H1 (cell line): ENCODE results near the gene ADARB2. TPM values are rescaled to one million over a fixed set of nuclear protein-coding genes. Genes with fewer than 3 reads are reported as not detected.
A peak's percentile ranks its signal among the peaks of the same experiment; 100 is the strongest.

Experiments
- CTCF ChIA-PET: fragments of 300-600 bp; sonication (Branson Sonifier 250); formaldehyde crosslinking; loops from one replicate; lab custom pipeline; 2021; ENCODE audit not compliant: partially characterized antibody; lab: Charles Lee
- POLR2A ChIA-PET: fragments of 300-600 bp; sonication (Branson Sonifier 250); formaldehyde crosslinking; loops from one replicate; lab custom pipeline; 2021; ENCODE audit warnings: inconsistent platforms; ENCODE audit not compliant: partially characterized antibody; lab: Charles Lee
- DNase-seq, 2 experiments: peaks; one replicate each; pipeline versions ENCODE4 v3.0.0 to v3.0.0-alpha.2; 2010 to 2022; ENCODE audit warnings: low spot score in 2 of 2, low read depth in 1 of 2, mixed read lengths in 1 of 2
- FAIRE-seq: peaks from 2 replicates; lab custom pipeline; 2011; peaks lifted over from hg19 to GRCh38; lab: Jason Lieb, UNC
- H2AFZ ChIP-seq: 2 replicates; pipeline ENCODE4 v1.8.1; 2012; ENCODE audit warnings: low read length, inconsistent platforms
- H2AK5ac ChIP-seq: 2 replicates; pipeline ENCODE4 v1.6.1; 2013; ENCODE audit warnings: low read depth, low read length
- H2BK120ac ChIP-seq: replicated peaks from 2 replicates; pipeline ENCODE3; 2013; ENCODE audit warnings: low read depth, low read length, inconsistent platforms
- H2BK12ac ChIP-seq: 2 replicates; pipeline ENCODE4 v1.6.1; 2013; ENCODE audit warnings: low read depth, low read length
- H2BK15ac ChIP-seq: 2 replicates; pipeline ENCODE4 v1.6.1; 2013; ENCODE audit warnings: low read length
- H2BK20ac ChIP-seq: 2 replicates; pipeline ENCODE4 v1.6.1; 2013; ENCODE audit warnings: low read length
- H2BK5ac ChIP-seq: 2 replicates; pipeline ENCODE4 v1.6.1; 2013; ENCODE audit warnings: low read depth, low read length
- H3K14ac ChIP-seq: 2 replicates; pipeline ENCODE4 v1.6.1; 2013; ENCODE audit warnings: inconsistent platforms; ENCODE audit not compliant: insufficient read length
- H3K18ac ChIP-seq: 2 replicates; pipeline ENCODE4 v1.6.1; 2013; ENCODE audit warnings: low read length; ENCODE audit errors: extremely low read depth
- H3K23ac ChIP-seq: 2 replicates; pipeline ENCODE4 v1.6.1; 2013; ENCODE audit warnings: inconsistent platforms; ENCODE audit not compliant: insufficient read length
- H3K23me2 ChIP-seq: 2 replicates; pipeline ENCODE4 v1.6.1; 2013; ENCODE audit warnings: low read depth, low read length
- H3K27ac ChIP-seq: 2 replicates; pipeline ENCODE4 v1.6.1; 2011; ENCODE audit warnings: low read depth, low read length, inconsistent platforms
- H3K27me3 ChIP-seq, 4 experiments: replicated peaks in 1 of 4; 1 replicate in 1 of 4; 2 replicates in 3 of 4; pipeline versions ENCODE4 v1.6.1 to v1.8.1; 2011 to 2013; ENCODE audit warnings: low read length in 3 of 4, mild to moderate bottlenecking in 3 of 4, inconsistent platforms in 2 of 4, mixed read lengths in 2 of 4, moderate library complexity in 1 of 4; ENCODE audit not compliant: control insufficient read depth in 3 of 4, insufficient read depth in 3 of 4; ENCODE audit errors: extremely low read depth in 1 of 4
- H3K36me3 ChIP-seq, 4 experiments: 2 replicates each; pipeline versions ENCODE4 v1.6.1 to v1.8.1; 2011 to 2013; ENCODE audit warnings: mild to moderate bottlenecking in 4 of 4, low read length in 3 of 4, moderate library complexity in 2 of 4, control low read depth in 1 of 4, inconsistent platforms in 1 of 4; ENCODE audit not compliant: insufficient read depth in 4 of 4, control insufficient read depth in 2 of 4
- H3K4ac ChIP-seq: replicated peaks from 2 replicates; pipeline ENCODE3; 2013; ENCODE audit warnings: low read length, low read depth, mixed read lengths, inconsistent platforms; ENCODE audit not compliant: insufficient read length
- H3K4me1 ChIP-seq, 4 experiments: replicated peaks in 1 of 4; 1 replicate in 1 of 4; 2 replicates in 3 of 4; pipeline versions ENCODE4 v1.6.1 to v1.8.1; 2011 to 2013; ENCODE audit warnings: low read length in 3 of 4, inconsistent platforms in 2 of 4, mixed read lengths in 1 of 4; ENCODE audit not compliant: insufficient read depth in 4 of 4, control insufficient read depth in 3 of 4
- H3K4me2 ChIP-seq, 2 experiments: 2 replicates each; pipeline versions ENCODE4 v1.6.1 to v1.8.1; 2011 to 2013; ENCODE audit warnings: low read depth in 2 of 2, low read length in 2 of 2, control low read depth in 1 of 2, inconsistent platforms in 1 of 2, mild to moderate bottlenecking in 1 of 2; ENCODE audit not compliant: insufficient read depth in 1 of 2
- H3K4me3 ChIP-seq, 4 experiments: fragments of 200-600, 300-600 bp in 1 of 4; sonication (generic), shearing (Covaris generic), sonication (Bioruptor Twin) in 1 of 4; 2 replicates each; pipeline versions ENCODE4 v1.5.1 to v1.8.1; 2011 to 2016; ENCODE audit warnings: low read length in 4 of 4, low read depth in 3 of 4, control low read depth in 2 of 4, inconsistent platforms in 2 of 4, mild to moderate bottlenecking in 2 of 4, mixed read lengths in 1 of 4, moderate library complexity in 1 of 4; ENCODE audit not compliant: insufficient read depth in 2 of 4; ENCODE audit errors: extremely low read depth in 1 of 4
- H3K56ac ChIP-seq: replicated peaks from 2 replicates; pipeline ENCODE3; 2013; ENCODE audit warnings: low read depth, mild to moderate bottlenecking, mixed read lengths, low read length, inconsistent platforms; ENCODE audit not compliant: insufficient read length
- H3K79me1 ChIP-seq: 2 replicates; pipeline ENCODE4 v1.6.1; 2013; ENCODE audit warnings: low read depth, low read length, control low read depth
- H3K79me2 ChIP-seq, 2 experiments: 2 replicates each; pipeline versions ENCODE4 v1.6.1 to v1.8.1; 2012 to 2013; ENCODE audit warnings: low read length in 2 of 2, mild to moderate bottlenecking in 2 of 2, inconsistent platforms in 1 of 2; ENCODE audit not compliant: insufficient read depth in 2 of 2, control insufficient read depth in 1 of 2
- H3K9ac ChIP-seq, 4 experiments: replicated peaks in 1 of 4; 1 replicate in 1 of 4; 2 replicates in 3 of 4; pipeline versions ENCODE4 v1.6.1 to v1.8.1; 2011 to 2013; ENCODE audit warnings: low read depth in 3 of 4, low read length in 3 of 4, control low read depth in 2 of 4, mild to moderate bottlenecking in 2 of 4, moderate library complexity in 2 of 4, inconsistent platforms in 1 of 4; ENCODE audit errors: extremely low read depth in 1 of 4
- H3K9me3 ChIP-seq, 2 experiments: 2 replicates each; pipeline versions ENCODE4 v1.6.1 to v1.8.1; 2012 to 2013; ENCODE audit warnings: mild to moderate bottlenecking in 2 of 2, moderate library complexity in 2 of 2, control low read depth in 1 of 2, inconsistent platforms in 1 of 2, low read depth in 1 of 2, low read length in 1 of 2, mixed read lengths in 1 of 2; ENCODE audit not compliant: insufficient read depth in 2 of 2
- H4K20me1 ChIP-seq, 2 experiments: replicated peaks in 1 of 2; 2 replicates each; pipeline versions ENCODE3 to v1.8.1; 2011 to 2013; ENCODE audit warnings: inconsistent platforms in 2 of 2, low read length in 2 of 2, mild to moderate bottlenecking in 1 of 2; ENCODE audit not compliant: insufficient read depth in 2 of 2, control insufficient read depth in 1 of 2
- H4K5ac ChIP-seq: 2 replicates; pipeline ENCODE4 v1.6.1; 2013; ENCODE audit warnings: low read length, low read depth, mixed read lengths, inconsistent platforms; ENCODE audit not compliant: insufficient read length
- H4K8ac ChIP-seq: 2 replicates; pipeline ENCODE4 v1.8.0; 2013; ENCODE audit warnings: mild to moderate bottlenecking, moderate library complexity, low read length, inconsistent platforms; ENCODE audit not compliant: insufficient read depth; ENCODE audit errors: extremely low read depth
- H4K91ac ChIP-seq: replicated peaks from 2 replicates; pipeline ENCODE3; 2013; ENCODE audit warnings: low read length, mixed read lengths, inconsistent platforms; ENCODE audit not compliant: insufficient read length
- KDM1A ChIP-seq: fragments of 200-600, 300-600 bp; sonication (generic); IDR thresholded peaks from 2 replicates; pipeline ENCODE4 v1.7.1; 2016; ENCODE audit warnings: mild to moderate bottlenecking, low read length, borderline replicate concordance
- USF2 ChIP-seq: IDR thresholded peaks from 2 replicates; pipeline ENCODE4 v1.6.1; 2011; ENCODE audit warnings: low read length, improper control_type of control experiment
- WGBS, 2 experiments: shearing (Covaris generic) in 1 of 2; methylation state at CpG; one replicate each; pipeline versions ENCODE4 v1.1.6 to v1.1.7; 2013 to 2015; ENCODE audit warnings: low lambda C conversion rate in 2 of 2, mixed read lengths in 2 of 2, inconsistent platforms in 1 of 2, low coverage in 1 of 2, missing lambda C conversion rate in 1 of 2; ENCODE audit not compliant: insufficient replicate concordance in 2 of 2, insufficient coverage in 1 of 2, insufficient read length in 1 of 2; ENCODE audit errors: extremely low coverage in 1 of 2, missing lambda C conversion rate in 1 of 2; 5-methylcytosine and 5-hydroxymethylcytosine counted together
- polyA plus RNA-seq, 7 experiments: library from polyadenylated mRNA; depleted of rRNA in 3 of 7; stranded (reverse) in 5 of 7; unstranded in 2 of 7; fragments of >200 nt in 5 of 7; fragments of 200-250 nt in 2 of 7; gene quantifications; 1 replicate in 5 of 7; 2 replicates in 1 of 7; 4 replicates in 1 of 7; pipeline versions ENCODE4 v1.2.1 to v1.2.3, GENCODE V29; 2011 to 2013; ENCODE audit warnings: missing spikeins in 2 of 7, mixed read lengths in 2 of 7
- total RNA-seq: library from RNA; stranded (reverse); fragmentation: NEBNext Ultra II Directional; extraction: Animal tissue kit (Norgen Biotek cat#: 25700); gene quantifications from 2 replicates; pipeline ENCODE4 v1.2.1, GENCODE V29; 2021

Gene ADARB2
- total and polyA plus RNA-seq, 2 of the 8 experiments (the other 6 are each of a cell fraction or from before 2014, with no cell fraction given) = 2.2 to 2.8 TPM

GRCh38 chr10:1597370-1598146 lies 139.8 kb downstream of the ADARB2 start:
- H3K14ac ChIP-seq = no peak overlapping the region
- H4K5ac ChIP-seq = no peak overlapping the region
- H2BK20ac ChIP-seq = no peak overlapping the region
- H3K23ac ChIP-seq = no peak overlapping the region
- 100% methylated on average over 1 of the region's 1 CpG; no CpG with 5 or more reads in 1 of the 2 experiments for WGBS, 2 experiments
- H2AK5ac ChIP-seq = no peak overlapping the region
- no peak overlapping the region for H3K56ac ChIP-seq
- H4K91ac ChIP-seq = no peak overlapping the region
- H3K79me2 ChIP-seq = no peaks in the 10 kb centered on the region
- peak; percentile 59; the same call in 1 of the 2 replicates for TF ChIP-seq KDM1A
- no peak for TF ChIP-seq USF2
- DNase-seq = no peak
- H4K8ac ChIP-seq = no peak overlapping the region
- H3K79me1 ChIP-seq = no peaks in the 10 kb centered on the region
- H3K4ac ChIP-seq = no peak overlapping the region
- no peak overlapping the region for H2BK12ac ChIP-seq
- no peak overlapping the region for H3K18ac ChIP-seq
- no peaks in the 10 kb centered on the region for H3K27me3 ChIP-seq
- H3K4me1 ChIP-seq = no peaks in the 10 kb centered on the region; a peak in 1 of 7 replicates
- no peak overlapping the region for H2BK5ac ChIP-seq
- no peak overlapping the region for H3K4me2 ChIP-seq
- no peak overlapping the region for H2AFZ ChIP-seq
- H3K23me2 ChIP-seq = no peaks in the 10 kb centered on the region
- H2BK120ac ChIP-seq = no peak overlapping the region
- FAIRE-seq = no peak
- ChIA-PET CTCF (interaction anchor here (0.6 kb wide), 1 partner anchor 334 kb away, joined by 5 read pairs; no protein-coding TSS in a partner anchor), POLR2A (no interaction called here)
- H2BK15ac ChIP-seq = no peak overlapping the region
- H3K9me3 ChIP-seq = no peaks in the 10 kb centered on the region
- no peak overlapping the region for H3K27ac ChIP-seq
- H3K36me3 ChIP-seq = no peaks in the 10 kb centered on the region
- H3K4me3 ChIP-seq = no peak overlapping the region
- no peak overlapping the region for H3K9ac ChIP-seq
- peaks cover 0 to 1% of the 10 kb centered on the region in 2 experiments for H4K20me1 ChIP-seq
